Activated naive CD8-positive, alpha-beta T cell treated with anti-CD3 and anti-CD28 coated beads, Interleukin-2, amount 50 U/mL, for 16 hours (primary cell): Measurements from ENCODE around the gene PPM1G.
A peak's percentile ranks its signal among the peaks of the same experiment; 100 is the strongest.
"Not testable (repeated sequence)": the region's sequence is repeated elsewhere in the genome, so short reads cannot be mapped to it uniquely, and the experiment has no call there.

Source experiments
- DNase-seq: peaks from one replicate; pipeline ENCODE4 v3.0.0-alpha.2; 2020; ENCODE audit warnings: low read depth, low spot score

Gene PPM1G

GRCh38 chr2:27409321-27410073, at the start of gene PPM1G:
Gene PPM1G (minus strand): TSS chr2:27409591. CDS start chr2:27409422, 169 bp downstream.
- DNase-seq = peak; percentile 90

- no peak for DNase-seq
These were observed 44.6 kb upstream of the PPM1G start for GRCh38 chr2:27453968-27454367.

GRCh38 chr2:27451095-27451494, 41.7 kb upstream of the PPM1G start:
- DNase-seq = no peak

GRCh38 chr2:27448381-27448780, 39.0 kb upstream of the PPM1G start:
- no peak for DNase-seq

- DNase-seq = no peak
These were observed 36.7 kb upstream of the PPM1G start for GRCh38 chr2:27446057-27446456.

GRCh38 chr2:27445615-27446014, 36.2 kb upstream of the PPM1G start:
- DNase-seq = no peak

GRCh38 chr2:27445155-27445554, 35.8 kb upstream of the PPM1G start:
- DNase-seq = no peak

- DNase-seq = no peak
These were observed 33.5 kb upstream of the PPM1G start for GRCh38 chr2:27442920-27443282.

- no peak for DNase-seq
These were observed 32.8 kb upstream of the PPM1G start, which contains the start of gene KRTCAP3 for GRCh38 chr2:27441958-27442919. Gene KRTCAP3 (plus strand): TSS chr2:27442381. CDS start chr2:27442413, 32 bp downstream.

GRCh38 chr2:27441226-27441926, 32.0 kb upstream of the PPM1G start:
- DNase-seq = no peak

GRCh38 chr2:27435628-27436027, 26.2 kb upstream of the PPM1G start:
- DNase-seq = no peak

GRCh38 chr2:27431395-27431794, 22.0 kb upstream of the PPM1G start:
- no peak for DNase-seq

GRCh38 chr2:27428978-27429541, 19.7 kb upstream of the PPM1G start:
- no peak for DNase-seq

GRCh38 chr2:27428213-27428977, 19.0 kb upstream of the PPM1G start, which contains the start of gene NRBP1:
Gene NRBP1 (plus strand): TSS chr2:27428631. CDS start chr2:27433274, 4,643 bp downstream.
- DNase-seq = peak; percentile 85

GRCh38 chr2:27427863-27428212, 18.4 kb upstream of the PPM1G start:
- no peak for DNase-seq

GRCh38 chr2:27425039-27425438, 15.6 kb upstream of the PPM1G start:
- not testable (repeated sequence) for DNase-seq

- DNase-seq = no peak
These were observed 13.6 kb upstream of the PPM1G start for GRCh38 chr2:27422958-27423357.

- no peak for DNase-seq
These were observed 12.4 kb upstream of the PPM1G start for GRCh38 chr2:27421660-27422250.

- no peak for DNase-seq
These were observed 11.6 kb upstream of the PPM1G start for GRCh38 chr2:27420996-27421395.

- DNase-seq = no peak
These were observed 6.8 kb upstream of the PPM1G start for GRCh38 chr2:27416151-27416550.
